ENCODE results near the gene TMEM242.

Gene TMEM242

GRCh38 chr6:157270916-157271315 is 52.4 kb downstream of the TMEM242 start:
- no peak for TF ChIP-seq JUND (IDR thresholded peaks at IDR 0.05; ENCODE audit: low read depth)
- in situ Hi-C loops (cut with HindIII; ENCODE audit: low pct_unique_long_range_greater_than_20kb, low sequenced_read_pairs): no loop called here
- DNase-seq (ENCODE audit: low read depth in 1 of 2, low spot score in 1 of 2): no peak

DNA sequence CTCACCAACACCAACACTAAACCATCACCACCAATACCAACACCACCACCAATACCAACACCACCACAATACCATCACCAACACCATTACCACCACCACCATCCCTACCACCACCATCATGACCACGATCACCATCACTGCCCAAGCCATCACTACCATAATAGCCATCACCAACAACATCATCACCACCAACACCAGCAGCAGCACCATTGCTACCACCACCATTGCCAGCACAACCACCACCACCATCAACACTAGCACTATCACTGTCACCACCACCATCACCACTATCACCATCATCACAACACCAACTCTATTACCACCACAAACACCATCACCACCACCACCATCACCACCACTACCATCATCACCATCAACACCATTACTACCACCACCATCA is 53.0 kb downstream of the TMEM242 start:
- in situ Hi-C loops (cut with HindIII; ENCODE audit: low pct_unique_long_range_greater_than_20kb, low sequenced_read_pairs): no loop called here
- TF ChIP-seq JUND (IDR thresholded peaks at IDR 0.05; ENCODE audit: low read depth): no peak
- no peak for DNase-seq (ENCODE audit: low read depth in 1 of 2, low spot score in 1 of 2)

DNA sequence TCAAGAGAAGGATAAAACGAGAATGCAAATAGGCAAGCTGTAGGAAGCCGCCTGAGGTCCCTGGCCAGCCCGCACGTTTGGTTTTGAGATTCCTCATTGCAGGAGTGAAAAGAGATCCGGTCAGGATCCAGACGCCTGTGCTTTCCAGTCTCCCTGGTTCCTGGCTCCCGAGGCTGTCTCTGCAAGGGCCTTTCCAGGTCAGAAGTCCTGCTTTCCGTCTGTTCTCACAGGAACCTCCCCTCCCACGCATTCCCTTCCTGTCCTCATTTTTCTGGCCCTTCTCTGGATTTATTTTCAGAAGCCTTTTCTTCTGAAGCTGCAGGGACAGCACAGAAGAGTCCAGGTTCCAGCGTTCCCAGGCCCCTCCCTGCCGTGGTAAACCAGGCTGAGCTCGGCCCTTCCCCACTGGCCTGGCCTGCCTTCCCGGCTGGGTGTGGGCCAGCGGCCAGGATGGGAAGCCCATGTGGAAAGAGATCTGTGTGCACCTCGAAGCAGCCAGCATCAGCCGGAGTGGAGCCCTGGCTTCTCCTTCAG is 54.0 kb downstream of the TMEM242 start:
- no peak for TF ChIP-seq JUND (IDR thresholded peaks at IDR 0.05; ENCODE audit: low read depth)
- in situ Hi-C loops (cut with HindIII; ENCODE audit: low pct_unique_long_range_greater_than_20kb, low sequenced_read_pairs): no loop called here
- peak in 1 of 2 experiments; percentile 10 for DNase-seq (ENCODE audit: low read depth in 1 of 2, low spot score in 1 of 2)

DNA sequence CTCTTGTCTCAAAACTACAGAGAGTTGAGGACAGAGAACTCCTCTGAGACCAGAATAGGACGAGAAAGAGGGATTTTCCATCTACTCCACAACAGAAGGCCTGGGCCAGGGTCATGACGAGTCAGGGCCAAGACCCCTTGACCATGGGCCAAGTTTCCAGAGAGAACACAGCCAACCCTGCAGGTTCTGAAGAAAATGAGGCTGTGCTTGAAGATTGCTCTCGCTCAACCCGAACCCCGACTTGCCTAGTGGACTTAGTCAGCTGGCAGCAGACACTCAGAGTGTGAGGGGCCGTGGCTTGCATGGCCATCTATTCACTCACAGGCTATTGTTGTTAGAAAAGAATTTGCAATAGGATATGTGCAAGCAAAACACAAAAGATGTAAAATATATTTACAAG is 54.5 kb downstream of the TMEM242 start:
- no peak for TF ChIP-seq JUND (IDR thresholded peaks at IDR 0.05; ENCODE audit: low read depth)
- in situ Hi-C loops (cut with HindIII; ENCODE audit: low pct_unique_long_range_greater_than_20kb, low sequenced_read_pairs): no loop called here
- DNase-seq (ENCODE audit: low read depth in 1 of 2, low spot score in 1 of 2): no peak

- TF ChIP-seq JUND (IDR thresholded peaks at IDR 0.05; ENCODE audit: low read depth): no peak
- in situ Hi-C loops (cut with HindIII; ENCODE audit: low pct_unique_long_range_greater_than_20kb, low sequenced_read_pairs): no loop called here
These were observed 54.9 kb downstream of the TMEM242 start for GRCh38 chr6:157268396-157268795.

DNA sequence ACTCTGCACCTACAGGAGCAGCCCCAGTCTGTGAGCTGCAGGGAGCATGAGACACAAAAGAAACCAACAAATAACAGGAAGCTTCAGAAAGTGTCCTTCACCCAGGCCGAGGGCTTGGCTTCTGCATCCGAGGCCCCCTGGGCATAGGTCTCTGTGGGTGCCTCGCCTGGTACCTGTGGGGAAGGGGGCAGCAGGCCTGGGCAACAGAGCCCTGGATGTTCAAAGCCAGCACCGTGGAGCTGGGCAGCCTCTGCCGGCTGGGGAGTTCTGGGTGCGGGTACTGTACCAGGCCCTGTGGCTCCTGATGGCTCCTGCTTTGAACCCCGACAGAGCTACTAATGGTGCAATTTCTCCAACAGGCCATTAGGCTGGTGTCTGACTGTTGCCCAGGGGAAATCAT is 55.7 kb downstream of the TMEM242 start:
- no peak for DNase-seq (ENCODE audit: low read depth in 1 of 2, low spot score in 1 of 2)
- in situ Hi-C loops (cut with HindIII; ENCODE audit: low pct_unique_long_range_greater_than_20kb, low sequenced_read_pairs): no loop called here
- no peak for TF ChIP-seq JUND (IDR thresholded peaks at IDR 0.05; ENCODE audit: low read depth)

More at GRCh38 chr6:157268396-157268795, 54.9 kb downstream of the TMEM242 start:
- no peak for DNase-seq (ENCODE audit: low read depth in 1 of 2, low spot score in 1 of 2)

DNA sequence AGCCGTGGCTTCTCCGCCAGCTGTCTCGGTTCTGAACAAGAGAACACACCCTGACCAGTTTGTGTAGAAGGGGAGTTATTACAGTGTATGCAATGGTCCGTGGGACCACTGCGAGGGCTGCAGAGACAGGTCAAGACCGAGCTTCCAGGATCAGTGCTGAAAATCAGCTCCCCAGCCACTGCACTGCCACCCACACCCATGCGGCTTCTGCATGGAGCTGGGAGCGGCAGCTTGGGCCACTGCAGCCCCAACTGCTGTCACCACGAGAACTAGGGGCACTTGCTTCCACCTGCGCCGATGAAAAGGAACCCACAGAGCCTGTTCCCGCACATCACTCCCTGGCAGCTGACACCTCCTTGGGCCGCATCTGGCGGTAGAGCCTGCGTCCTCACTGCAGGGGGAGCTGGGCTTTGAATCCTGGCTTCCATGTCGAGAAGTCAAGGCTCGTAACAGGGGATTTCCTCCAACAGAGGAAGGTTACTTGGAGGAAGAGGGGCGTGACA is 56.2 kb downstream of the TMEM242 start:
- no peak for TF ChIP-seq JUND (IDR thresholded peaks at IDR 0.05; ENCODE audit: low read depth)
- DNase-seq (ENCODE audit: low read depth in 1 of 2, low spot score in 1 of 2): no peak
- in situ Hi-C loops (cut with HindIII; ENCODE audit: low pct_unique_long_range_greater_than_20kb, low sequenced_read_pairs): no loop called here

- no peak for DNase-seq (ENCODE audit: low read depth in 1 of 2, low spot score in 1 of 2)
- in situ Hi-C loops (cut with HindIII; ENCODE audit: low pct_unique_long_range_greater_than_20kb, low sequenced_read_pairs): no loop called here
- no peak for TF ChIP-seq JUND (IDR thresholded peaks at IDR 0.05; ENCODE audit: low read depth)
These were observed 56.8 kb downstream of the TMEM242 start for GRCh38 chr6:157266274-157267101.

DNA sequence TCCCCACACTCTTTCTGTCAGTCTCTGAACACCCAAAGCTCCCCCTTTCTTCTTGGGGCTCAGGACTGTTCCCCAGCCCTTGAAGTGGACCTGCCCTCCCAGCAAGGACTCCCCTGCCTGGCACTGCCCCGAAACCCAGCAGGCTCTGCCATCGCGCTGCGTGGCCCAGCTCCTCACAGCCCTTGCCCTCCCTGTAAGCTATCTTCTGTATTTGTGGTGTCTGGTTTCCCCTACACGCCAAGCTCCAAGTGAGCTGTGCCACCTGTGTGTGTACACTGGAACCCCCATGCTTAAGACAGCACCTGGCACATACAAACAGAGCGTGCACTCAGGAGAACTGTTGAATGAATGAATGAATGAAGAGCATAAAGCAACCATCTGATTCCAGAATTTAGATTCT is 57.7 kb downstream of the TMEM242 start:
- in situ Hi-C loops (cut with HindIII; ENCODE audit: low pct_unique_long_range_greater_than_20kb, low sequenced_read_pairs): no loop called here
- TF ChIP-seq JUND (IDR thresholded peaks at IDR 0.05; ENCODE audit: low read depth): no peak
- DNase-seq (ENCODE audit: low read depth in 1 of 2, low spot score in 1 of 2): no peak

DNA sequence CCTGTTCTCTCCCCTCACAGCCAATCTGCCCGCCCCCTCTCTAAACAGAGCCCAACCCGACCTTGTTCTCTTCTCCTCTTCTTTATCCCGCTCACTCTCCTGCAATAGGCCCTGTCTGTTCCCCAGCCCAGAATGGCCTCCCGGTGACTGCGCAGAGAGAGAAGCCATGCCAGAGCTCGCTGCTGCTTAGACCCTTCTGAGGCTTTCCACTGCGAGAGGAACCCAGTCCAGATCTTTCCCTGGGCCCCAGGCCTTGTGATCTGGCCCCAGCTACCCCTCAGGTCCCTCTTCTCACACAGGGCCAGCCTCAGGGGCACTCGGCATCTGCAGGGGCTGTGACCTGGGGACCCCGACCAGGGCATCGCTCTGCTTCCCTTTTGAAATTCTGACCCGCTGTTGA is 58.1 kb downstream of the TMEM242 start:
- no peak for TF ChIP-seq JUND (IDR thresholded peaks at IDR 0.05; ENCODE audit: low read depth)
- no peak for DNase-seq (ENCODE audit: low read depth in 1 of 2, low spot score in 1 of 2)

DNA sequence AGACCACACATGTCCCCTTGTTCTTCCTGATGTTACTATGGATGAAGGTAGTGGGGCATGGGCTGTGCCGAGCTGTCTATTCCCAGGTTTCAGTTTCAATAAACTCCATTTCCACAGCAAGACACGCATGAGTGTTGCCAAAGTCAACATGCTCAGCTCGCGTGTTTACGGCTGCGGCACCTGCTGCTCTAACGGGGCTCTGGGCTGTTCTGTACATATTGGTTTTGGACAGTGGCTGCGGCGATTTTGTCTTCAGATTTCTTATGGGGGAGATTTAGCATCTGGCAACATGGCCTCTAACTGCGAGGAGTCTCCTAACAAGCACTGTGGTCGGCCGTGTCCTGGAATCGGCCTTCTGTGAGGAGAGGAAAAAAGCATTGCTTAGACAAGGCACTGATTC is 58.6 kb downstream of the TMEM242 start:
- in situ Hi-C loops (cut with HindIII; ENCODE audit: low pct_unique_long_range_greater_than_20kb, low sequenced_read_pairs): no loop called here
- DNase-seq (ENCODE audit: low read depth in 1 of 2, low spot score in 1 of 2): peak in 1 of 2 experiments; percentile 33
- no peak for TF ChIP-seq JUND (IDR thresholded peaks at IDR 0.05; ENCODE audit: low read depth)

More for the DNA sequence above, 58.1 kb downstream of the TMEM242 start:
- in situ Hi-C loops (cut with HindIII; ENCODE audit: low pct_unique_long_range_greater_than_20kb, low sequenced_read_pairs): no loop called here

DNA sequence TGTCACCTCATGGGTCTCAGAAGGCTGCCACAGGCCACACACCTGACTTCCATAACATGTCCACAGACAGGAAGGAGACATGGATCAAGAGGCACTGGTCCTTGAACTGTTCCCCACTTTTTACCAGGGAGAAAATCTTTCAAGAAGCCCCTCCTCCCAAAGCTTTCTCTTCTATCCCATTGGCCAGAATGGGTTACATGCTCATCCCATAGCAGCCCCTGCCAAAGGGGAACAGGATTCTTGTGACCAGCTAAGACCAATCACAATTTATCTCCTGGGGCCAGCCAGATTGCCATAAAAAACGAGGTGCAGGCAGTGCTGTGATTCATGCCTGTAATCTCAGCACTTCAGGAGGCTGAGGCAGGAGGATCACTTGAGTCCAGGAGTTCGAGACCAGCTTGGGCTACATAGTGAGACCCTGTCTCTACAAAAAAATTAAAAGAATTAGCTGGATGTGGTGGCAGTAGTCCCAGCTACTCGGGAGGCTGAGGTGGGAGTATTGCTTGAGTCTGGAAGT is 59.4 kb downstream of the TMEM242 start:
- in situ Hi-C loops (cut with HindIII; ENCODE audit: low pct_unique_long_range_greater_than_20kb, low sequenced_read_pairs): no loop called here
- no peak for DNase-seq (ENCODE audit: low read depth in 1 of 2, low spot score in 1 of 2)
- no peak for TF ChIP-seq JUND (IDR thresholded peaks at IDR 0.05; ENCODE audit: low read depth)

- TF ChIP-seq JUND (IDR thresholded peaks at IDR 0.05; ENCODE audit: low read depth): no peak
- no peak for DNase-seq (ENCODE audit: low read depth in 1 of 2, low spot score in 1 of 2)
These were observed 60.2 kb downstream of the TMEM242 start for GRCh38 chr6:157263146-157263545.

More at GRCh38 chr6:157263146-157263545, 60.2 kb downstream of the TMEM242 start:
- in situ Hi-C loops (cut with HindIII; ENCODE audit: low pct_unique_long_range_greater_than_20kb, low sequenced_read_pairs): no loop called here

All from T47D (cell line).